Measurements from ENCODE around the gene OR2T2. TPM values are rescaled to one million over a fixed set of nuclear protein-coding genes. Genes with fewer than 3 reads are reported as not detected.
"Not testable (repeated sequence)": the region's sequence is repeated elsewhere in the genome, so short reads cannot be mapped to it uniquely, and the experiment has no call there.

Gene OR2T2
- total RNA-seq, 4 donors from 2014 or later: not detected

- DNase-seq; H3K4me1 ChIP-seq; intact Hi-C loops (cut with DNase I); H3K27ac ChIP-seq; H3K36me3 ChIP-seq; H3K27me3 ChIP-seq; H3K4me3 ChIP-seq; H3K9me3 ChIP-seq: not testable (repeated sequence)
- WGBS, 2 donors: 50 to 67% methylated on average over 1 of the region's 2 CpGs
Observed at GRCh38 chr1:248442500-248443277, 2.7 kb upstream of the OR2T2 start.

GRCh38 chr1:248444603-248445002, 834 bp upstream of the OR2T2 start:
- H3K27ac ChIP-seq; H3K36me3 ChIP-seq; H3K4me1 ChIP-seq; H3K9me3 ChIP-seq; H3K27me3 ChIP-seq; H3K4me3 ChIP-seq; intact Hi-C loops (cut with DNase I); DNase-seq: not testable (repeated sequence)
- WGBS, 2 donors: 67 to 76% methylated on average over 4 of the region's 4 CpGs

GRCh38 chr1:248448409-248449074, 3.1 kb downstream of the OR2T2 start:
- H3K4me1 ChIP-seq; H3K36me3 ChIP-seq; DNase-seq; H3K4me3 ChIP-seq; intact Hi-C loops (cut with DNase I); H3K27ac ChIP-seq; H3K9me3 ChIP-seq; H3K27me3 ChIP-seq: not testable (repeated sequence)
- WGBS, 2 donors: no CpG with 5 or more reads among the region's 4 CpGs

- H3K36me3 ChIP-seq; H3K27me3 ChIP-seq; H3K4me1 ChIP-seq; H3K27ac ChIP-seq; DNase-seq; H3K4me3 ChIP-seq; H3K9me3 ChIP-seq; intact Hi-C loops (cut with DNase I): not testable (repeated sequence)
- WGBS, 2 donors: 68 to 82% methylated on average over 5 of the region's 6 CpGs
Observed at GRCh38 chr1:248449821-248450465, 4.5 kb downstream of the OR2T2 start.

- H3K4me1 ChIP-seq; DNase-seq; H3K27ac ChIP-seq; H3K36me3 ChIP-seq; intact Hi-C loops (cut with DNase I); H3K4me3 ChIP-seq; H3K27me3 ChIP-seq; H3K9me3 ChIP-seq: not testable (repeated sequence)
- 0 to 25% methylated on average over 1 to 2 of the region's 5 CpGs for WGBS, 2 donors
Observed at GRCh38 chr1:248450466-248451145, 5.2 kb downstream of the OR2T2 start.

- H3K4me1 ChIP-seq; H3K9me3 ChIP-seq; DNase-seq; H3K4me3 ChIP-seq; H3K27ac ChIP-seq; H3K36me3 ChIP-seq; intact Hi-C loops (cut with DNase I); H3K27me3 ChIP-seq: not testable (repeated sequence)
- 72 to 82% methylated on average over 3 to 7 of the region's 7 CpGs for WGBS, 2 donors
Observed at GRCh38 chr1:248453619-248454018, 8.2 kb downstream of the OR2T2 start.

- H3K4me3 ChIP-seq; H3K9me3 ChIP-seq; intact Hi-C loops (cut with DNase I); H3K36me3 ChIP-seq; H3K4me1 ChIP-seq; DNase-seq; H3K27me3 ChIP-seq; H3K27ac ChIP-seq: not testable (repeated sequence)
- WGBS, 2 donors: 33 to 60% methylated on average over 1 to 2 of the region's 4 CpGs
Observed at GRCh38 chr1:248455045-248455444, 9.6 kb downstream of the OR2T2 start.

- H3K27ac ChIP-seq; DNase-seq; H3K4me3 ChIP-seq; H3K36me3 ChIP-seq; H3K27me3 ChIP-seq; H3K4me1 ChIP-seq; intact Hi-C loops (cut with DNase I); H3K9me3 ChIP-seq: not testable (repeated sequence)
- WGBS, 2 donors: no CpG with 5 or more reads among the region's 2 CpGs
Observed at GRCh38 chr1:248456635-248457034, 11.2 kb downstream of the OR2T2 start.

GRCh38 chr1:248459117-248459516, 13.7 kb downstream of the OR2T2 start:
- H3K9me3 ChIP-seq; intact Hi-C loops (cut with DNase I); H3K27me3 ChIP-seq; H3K4me3 ChIP-seq; H3K4me1 ChIP-seq; H3K27ac ChIP-seq; DNase-seq; H3K36me3 ChIP-seq: not testable (repeated sequence)
- 59 to 66% methylated on average over 7 of the region's 7 CpGs for WGBS, 2 donors

All from esophagus squamous epithelium (tissue), 5 donors.